Endothelial cell of umbilical vein (primary cell): ENCODE data around the gene STRA6.

Source experiments
- JUN ChIP-seq: IDR thresholded peaks from 2 replicates; pipeline ENCODE4 v1.6.1; 2011; ENCODE audit warnings: borderline replicate concordance, low read depth; ENCODE audit not compliant: insufficient read length, insufficient read depth
- POLR2A ChIP-seq: IDR thresholded peaks from 2 replicates; pipeline ENCODE4 v1.6.1; 2012; ENCODE audit warnings: low read depth, mild to moderate bottlenecking, control low read depth, low read length
- POLR2AphosphoS5 ChIP-seq: IDR thresholded peaks from 2 replicates; pipeline ENCODE4 v1.6.1; 2012; ENCODE audit warnings: low read depth, mild to moderate bottlenecking, control low read depth, low read length, moderate library complexity; ENCODE audit not compliant: insufficient read depth
- TF ChIP-seq, protein P1 (sequence below), 2 donors: IDR thresholded peaks; 1 replicate in 1 of 2; 2 replicates in 1 of 2; pipeline ENCODE4 v1.5.1; 2011; ENCODE audit warnings: low read length in 2 of 2, mild to moderate bottlenecking in 2 of 2, moderate library complexity in 2 of 2, control low read depth in 1 of 2, inconsistent platforms in 1 of 2, low read depth in 1 of 2; ENCODE audit not compliant: insufficient read depth in 1 of 2; ENCODE audit errors: extremely low read depth in 1 of 2

DNA sequence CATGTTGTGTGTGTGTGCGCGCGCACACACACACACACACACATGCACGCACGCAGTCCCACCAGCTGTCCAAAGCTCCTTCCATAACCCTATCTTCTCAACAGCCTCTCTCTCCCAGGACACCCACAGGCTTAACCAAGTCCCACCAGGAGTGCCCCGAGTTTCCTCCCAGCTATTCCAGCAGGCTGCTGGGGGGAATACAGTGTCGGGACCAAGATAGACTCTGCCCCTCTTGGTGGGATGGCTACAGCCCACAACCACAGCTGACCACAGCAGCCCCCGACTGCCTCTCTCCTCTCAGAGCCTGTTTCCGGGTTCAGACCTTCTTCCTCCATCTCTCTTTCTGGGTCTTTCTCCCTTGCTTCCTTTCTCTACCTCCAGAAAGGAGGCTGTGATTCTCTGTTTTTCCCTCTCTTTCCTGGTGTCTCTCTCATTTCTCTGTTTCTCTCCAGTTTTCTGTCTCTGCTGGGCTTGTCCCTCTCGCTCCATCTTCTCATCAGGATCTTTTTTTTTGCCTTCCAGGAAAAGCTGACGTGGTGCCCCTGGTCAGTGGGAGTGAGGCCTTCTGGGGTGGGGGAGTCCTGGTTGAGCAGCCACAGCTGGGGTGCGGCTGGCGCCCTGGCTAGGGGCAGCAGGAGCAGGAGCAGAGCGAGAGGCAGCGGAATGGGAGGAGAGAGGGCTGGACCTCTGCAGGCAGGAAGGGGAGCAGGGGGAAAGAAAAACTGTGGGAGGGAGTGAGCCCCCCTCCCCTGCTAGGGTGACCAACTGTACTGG lies 32.3 kb downstream of the STRA6 start:
- TF ChIP-seq JUN, result no peak
- TF ChIP-seq, protein P1, sequence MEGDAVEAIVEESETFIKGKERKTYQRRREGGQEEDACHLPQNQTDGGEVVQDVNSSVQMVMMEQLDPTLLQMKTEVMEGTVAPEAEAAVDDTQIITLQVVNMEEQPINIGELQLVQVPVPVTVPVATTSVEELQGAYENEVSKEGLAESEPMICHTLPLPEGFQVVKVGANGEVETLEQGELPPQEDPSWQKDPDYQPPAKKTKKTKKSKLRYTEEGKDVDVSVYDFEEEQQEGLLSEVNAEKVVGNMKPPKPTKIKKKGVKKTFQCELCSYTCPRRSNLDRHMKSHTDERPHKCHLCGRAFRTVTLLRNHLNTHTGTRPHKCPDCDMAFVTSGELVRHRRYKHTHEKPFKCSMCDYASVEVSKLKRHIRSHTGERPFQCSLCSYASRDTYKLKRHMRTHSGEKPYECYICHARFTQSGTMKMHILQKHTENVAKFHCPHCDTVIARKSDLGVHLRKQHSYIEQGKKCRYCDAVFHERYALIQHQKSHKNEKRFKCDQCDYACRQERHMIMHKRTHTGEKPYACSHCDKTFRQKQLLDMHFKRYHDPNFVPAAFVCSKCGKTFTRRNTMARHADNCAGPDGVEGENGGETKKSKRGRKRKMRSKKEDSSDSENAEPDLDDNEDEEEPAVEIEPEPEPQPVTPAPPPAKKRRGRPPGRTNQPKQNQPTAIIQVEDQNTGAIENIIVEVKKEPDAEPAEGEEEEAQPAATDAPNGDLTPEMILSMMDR (IDR thresholded peaks at IDR 0.05; ENCODE audit: extremely low read depth in 1 of 2, insufficient read depth in 1 of 2, low read depth in 1 of 2, low read length in 2 of 2), result no peak
- TF ChIP-seq POLR2A, result no peak
- no peak for TF ChIP-seq POLR2AphosphoS5
